Hepatocyte (in vitro differentiated cells): Measurements from ENCODE around the gene JAK1.

ENCODE experiments used
- EZH2 ChIP-seq: fragments of 200-600 bp; sonication (generic); IDR thresholded peaks from 2 replicates; pipeline ENCODE4 v1.6.1; 2016; ENCODE audit warnings: antibody characterized with exemption, mild to moderate bottlenecking, borderline replicate concordance
- TF ChIP-seq, protein P1 (sequence below): fragments of 200-600 bp; sonication (generic); IDR thresholded peaks from 2 replicates; pipeline ENCODE4 v1.5.1; 2016; ENCODE audit warnings: antibody characterized with exemption, mild to moderate bottlenecking; ENCODE audit not compliant: poor library complexity

GRCh38 chr1:64841330-64842065, 124.9 kb downstream of the JAK1 start:
- TF ChIP-seq, protein P1, sequence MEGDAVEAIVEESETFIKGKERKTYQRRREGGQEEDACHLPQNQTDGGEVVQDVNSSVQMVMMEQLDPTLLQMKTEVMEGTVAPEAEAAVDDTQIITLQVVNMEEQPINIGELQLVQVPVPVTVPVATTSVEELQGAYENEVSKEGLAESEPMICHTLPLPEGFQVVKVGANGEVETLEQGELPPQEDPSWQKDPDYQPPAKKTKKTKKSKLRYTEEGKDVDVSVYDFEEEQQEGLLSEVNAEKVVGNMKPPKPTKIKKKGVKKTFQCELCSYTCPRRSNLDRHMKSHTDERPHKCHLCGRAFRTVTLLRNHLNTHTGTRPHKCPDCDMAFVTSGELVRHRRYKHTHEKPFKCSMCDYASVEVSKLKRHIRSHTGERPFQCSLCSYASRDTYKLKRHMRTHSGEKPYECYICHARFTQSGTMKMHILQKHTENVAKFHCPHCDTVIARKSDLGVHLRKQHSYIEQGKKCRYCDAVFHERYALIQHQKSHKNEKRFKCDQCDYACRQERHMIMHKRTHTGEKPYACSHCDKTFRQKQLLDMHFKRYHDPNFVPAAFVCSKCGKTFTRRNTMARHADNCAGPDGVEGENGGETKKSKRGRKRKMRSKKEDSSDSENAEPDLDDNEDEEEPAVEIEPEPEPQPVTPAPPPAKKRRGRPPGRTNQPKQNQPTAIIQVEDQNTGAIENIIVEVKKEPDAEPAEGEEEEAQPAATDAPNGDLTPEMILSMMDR = no peak
- TF ChIP-seq EZH2 = no peak
